ENCODE results near the gene DNAJB8.
A peak's percentile ranks its signal among the peaks of the same experiment; 100 is the strongest.

The DNAJB8 gene

GRCh38 chr3:128482666-128483656 lies 16.3 kb upstream of the DNAJB8 start:
- DNase-seq (ENCODE audit: low spot score), result peak; percentile 77

- no peak for DNase-seq (ENCODE audit: low spot score)
These were observed 15.5 kb upstream of the DNAJB8 start for GRCh38 chr3:128482175-128482574.

GRCh38 chr3:128481438-128481942 lies 14.8 kb upstream of the DNAJB8 start:
- DNase-seq (ENCODE audit: low spot score), result no peak

GRCh38 chr3:128480717-128481437 lies 14.2 kb upstream of the DNAJB8 start:
- no peak for DNase-seq (ENCODE audit: low spot score)

GRCh38 chr3:128480278-128480677 lies 13.6 kb upstream of the DNAJB8 start:
- no peak for DNase-seq (ENCODE audit: low spot score)

GRCh38 chr3:128479558-128480086 lies 12.9 kb upstream of the DNAJB8 start:
- DNase-seq (ENCODE audit: low spot score), result no peak

GRCh38 chr3:128478576-128479506 lies 12.2 kb upstream of the DNAJB8 start:
- DNase-seq (ENCODE audit: low spot score), result no peak

GRCh38 chr3:128476659-128477058 lies 10.0 kb upstream of the DNAJB8 start:
- DNase-seq (ENCODE audit: low spot score), result no peak

GRCh38 chr3:128475355-128475754 lies 8.7 kb upstream of the DNAJB8 start:
- no peak for DNase-seq (ENCODE audit: low spot score)

GRCh38 chr3:128473737-128474136 lies 7.0 kb upstream of the DNAJB8 start:
- DNase-seq (ENCODE audit: low spot score), result no peak

- DNase-seq (ENCODE audit: low spot score), result no peak
These were observed 6.5 kb upstream of the DNAJB8 start for GRCh38 chr3:128473180-128473519.

- DNase-seq (ENCODE audit: low spot score), result no peak
These were observed 5.9 kb upstream of the DNAJB8 start for GRCh38 chr3:128472449-128473179.

- no peak for DNase-seq (ENCODE audit: low spot score)
These were observed 5.0 kb upstream of the DNAJB8 start for GRCh38 chr3:128471720-128472119.

- no peak for DNase-seq (ENCODE audit: low spot score)
These were observed 4.4 kb upstream of the DNAJB8 start for GRCh38 chr3:128471110-128471509.

GRCh38 chr3:128470134-128470899 lies 3.6 kb upstream of the DNAJB8 start:
- DNase-seq (ENCODE audit: low spot score), result no peak

GRCh38 chr3:128469556-128469955 lies 2.9 kb upstream of the DNAJB8 start:
- DNase-seq (ENCODE audit: low spot score), result no peak

GRCh38 chr3:128468791-128469527 lies 2.3 kb upstream of the DNAJB8 start:
- DNase-seq (ENCODE audit: low spot score), result no peak

- no peak for DNase-seq (ENCODE audit: low spot score)
These were observed 1.6 kb upstream of the DNAJB8 start for GRCh38 chr3:128468285-128468790.

- DNase-seq (ENCODE audit: low spot score), result no peak
These were observed 2.0 kb downstream of the DNAJB8 start for GRCh38 chr3:128464702-128465101.

All from AG08395 (cell line).